Measurements from ENCODE around the gene NOS1AP. TPM values are rescaled to one million over a fixed set of nuclear protein-coding genes. Genes with fewer than 3 reads are reported as not detected.

Gene NOS1AP
- total RNA-seq, 1 donor from 2014 or later, result 2.0 TPM

DNA sequence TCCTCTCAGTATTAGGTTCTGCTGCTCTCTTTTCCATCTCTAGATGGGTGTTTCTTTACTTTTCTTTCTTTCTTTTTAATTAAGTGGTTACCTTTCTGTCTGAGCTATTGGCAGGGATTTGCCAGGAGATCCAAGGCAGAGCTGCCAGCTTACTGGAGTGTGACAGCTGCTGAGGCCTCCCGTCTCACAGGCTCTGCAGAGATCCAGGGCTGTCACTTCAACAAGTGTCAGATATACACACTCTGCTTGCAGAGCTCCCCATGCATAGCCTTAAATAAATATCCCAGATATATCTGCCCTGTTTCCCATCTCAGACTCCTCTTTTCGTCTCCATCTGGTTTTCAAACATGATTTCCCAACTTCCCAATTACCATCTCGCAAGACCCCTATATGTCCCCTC lies 124.3 kb downstream of the NOS1AP start:
- Histone ChIP-seq H3K4me3 (no peak overlapping the region), H3K36me3 (no peaks in the 10 kb centered on the region), H3K27ac (no peak overlapping the region), H3K4me1 (no peaks in the 10 kb centered on the region), H3K27me3 (no peaks in the 10 kb centered on the region), H3K9me3 (no peaks in the 10 kb centered on the region)
- intact Hi-C loops (cut with DNase I), result no loop called here
- DNase-seq (ENCODE audit: extremely low spot score in 2 of 2), result no peak
- TF ChIP-seq POLR2AphosphoS5 (IDR thresholded peaks at IDR 0.05; ENCODE audit: insufficient read depth in 1 of 2, low read depth in 1 of 2) (no peak), POLR2A (IDR thresholded peaks at IDR 0.05) (no peak)
- TF ChIP-seq, protein P1, sequence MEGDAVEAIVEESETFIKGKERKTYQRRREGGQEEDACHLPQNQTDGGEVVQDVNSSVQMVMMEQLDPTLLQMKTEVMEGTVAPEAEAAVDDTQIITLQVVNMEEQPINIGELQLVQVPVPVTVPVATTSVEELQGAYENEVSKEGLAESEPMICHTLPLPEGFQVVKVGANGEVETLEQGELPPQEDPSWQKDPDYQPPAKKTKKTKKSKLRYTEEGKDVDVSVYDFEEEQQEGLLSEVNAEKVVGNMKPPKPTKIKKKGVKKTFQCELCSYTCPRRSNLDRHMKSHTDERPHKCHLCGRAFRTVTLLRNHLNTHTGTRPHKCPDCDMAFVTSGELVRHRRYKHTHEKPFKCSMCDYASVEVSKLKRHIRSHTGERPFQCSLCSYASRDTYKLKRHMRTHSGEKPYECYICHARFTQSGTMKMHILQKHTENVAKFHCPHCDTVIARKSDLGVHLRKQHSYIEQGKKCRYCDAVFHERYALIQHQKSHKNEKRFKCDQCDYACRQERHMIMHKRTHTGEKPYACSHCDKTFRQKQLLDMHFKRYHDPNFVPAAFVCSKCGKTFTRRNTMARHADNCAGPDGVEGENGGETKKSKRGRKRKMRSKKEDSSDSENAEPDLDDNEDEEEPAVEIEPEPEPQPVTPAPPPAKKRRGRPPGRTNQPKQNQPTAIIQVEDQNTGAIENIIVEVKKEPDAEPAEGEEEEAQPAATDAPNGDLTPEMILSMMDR (IDR thresholded peaks at IDR 0.05), result no peak

DNA sequence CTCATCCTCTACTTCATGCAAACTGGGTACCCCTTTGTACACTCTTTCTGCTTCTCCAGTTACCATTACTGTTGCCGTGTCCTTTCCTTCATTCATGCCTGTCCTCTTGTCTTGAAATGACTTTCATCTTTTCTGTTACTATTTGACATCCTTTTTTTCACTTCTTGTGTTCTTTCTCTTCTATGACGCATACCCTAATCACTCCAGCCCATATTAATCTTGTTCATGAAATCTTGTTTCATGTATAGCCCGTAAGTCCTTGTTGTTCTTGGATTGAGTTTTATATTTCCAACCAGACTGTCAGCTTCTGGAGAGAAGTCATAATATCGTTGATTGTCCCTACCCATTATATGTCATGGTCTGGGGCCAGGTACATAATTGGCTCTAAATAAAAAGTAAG lies 126.1 kb downstream of the NOS1AP start:
- H3K27ac ChIP-seq, result no peak overlapping the region
- no peak overlapping the region for H3K4me3 ChIP-seq
- TF ChIP-seq, protein P1 (IDR thresholded peaks at IDR 0.05), result no peak
- TF ChIP-seq POLR2AphosphoS5 (IDR thresholded peaks at IDR 0.05; ENCODE audit: insufficient read depth in 1 of 2, low read depth in 1 of 2), result no peak
- no peak for TF ChIP-seq POLR2A (IDR thresholded peaks at IDR 0.05)
- H3K9me3 ChIP-seq, result no peaks in the 10 kb centered on the region
- no peak for DNase-seq (ENCODE audit: extremely low spot score in 2 of 2)
- H3K4me1 ChIP-seq, result no peaks in the 10 kb centered on the region
- no peaks in the 10 kb centered on the region for H3K27me3 ChIP-seq
- H3K36me3 ChIP-seq, result no peaks in the 10 kb centered on the region
- intact Hi-C loops (cut with DNase I), result no loop called here

DNA sequence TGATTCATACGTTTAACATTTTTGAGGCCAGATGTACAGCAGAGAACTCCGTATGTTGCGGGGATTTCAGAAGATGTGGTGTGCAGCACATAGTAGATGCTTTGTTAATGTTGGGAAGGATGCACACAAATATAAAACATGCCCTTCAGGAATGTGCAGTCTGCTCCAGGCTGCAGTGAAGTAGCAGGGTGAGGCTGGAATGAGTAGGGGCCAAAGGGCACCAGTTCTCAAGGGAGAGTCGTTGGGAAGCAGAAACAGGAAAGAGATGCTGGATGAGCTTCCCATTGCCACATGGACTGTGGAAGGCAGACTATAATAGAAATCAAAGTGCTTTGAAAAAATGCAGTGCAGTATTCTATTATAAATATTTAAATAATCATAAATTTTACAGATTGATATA lies 126.9 kb downstream of the NOS1AP start:
- H3K27me3 ChIP-seq, result no peaks in the 10 kb centered on the region
- H3K4me1 ChIP-seq, result no peaks in the 10 kb centered on the region
- no peaks in the 10 kb centered on the region for H3K36me3 ChIP-seq
- TF ChIP-seq POLR2A (IDR thresholded peaks at IDR 0.05) (no peak), POLR2AphosphoS5 (IDR thresholded peaks at IDR 0.05; ENCODE audit: insufficient read depth in 1 of 2, low read depth in 1 of 2) (no peak)
- TF ChIP-seq, protein P1 (IDR thresholded peaks at IDR 0.05), result no peak
- no peak for DNase-seq (ENCODE audit: extremely low spot score in 2 of 2)
- H3K27ac ChIP-seq, result no peak overlapping the region
- intact Hi-C loops (cut with DNase I), result no loop called here
- no peaks in the 10 kb centered on the region for H3K9me3 ChIP-seq
- H3K4me3 ChIP-seq, result no peak overlapping the region

DNA sequence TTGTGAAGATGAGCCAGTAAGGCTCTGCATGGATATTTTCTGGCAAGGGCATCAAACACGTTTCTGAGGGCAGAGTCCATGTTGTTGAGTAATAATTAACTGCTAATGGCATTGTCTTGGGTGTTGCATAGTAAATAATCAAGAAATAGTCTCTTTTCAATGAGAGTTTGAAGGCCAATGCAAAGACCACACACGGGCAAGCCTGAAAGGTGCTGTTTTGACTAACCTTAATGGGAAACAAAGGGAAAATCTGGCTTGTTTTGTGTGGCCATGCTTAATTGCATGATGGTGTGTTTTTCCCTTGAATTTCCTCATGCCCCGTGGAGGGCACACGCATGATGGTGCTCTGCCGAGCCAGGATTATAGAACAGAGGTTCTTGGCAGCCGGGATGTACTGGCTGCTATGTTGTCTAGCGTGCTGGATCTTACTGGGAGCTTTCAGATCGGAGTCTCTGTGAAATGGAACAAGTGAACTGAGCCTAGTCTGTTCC lies 127.6 kb downstream of the NOS1AP start:
- intact Hi-C loops (cut with DNase I), result no loop called here
- no peaks in the 10 kb centered on the region for H3K36me3 ChIP-seq
- no peaks in the 10 kb centered on the region for H3K27me3 ChIP-seq
- H3K4me1 ChIP-seq, result no peaks in the 10 kb centered on the region
- no peak for TF ChIP-seq POLR2A (IDR thresholded peaks at IDR 0.05)
- TF ChIP-seq, protein P1 (IDR thresholded peaks at IDR 0.05), result no peak
- H3K9me3 ChIP-seq, result no peaks in the 10 kb centered on the region
- H3K4me3 ChIP-seq, result no peak overlapping the region
- no peak for DNase-seq (ENCODE audit: extremely low spot score in 2 of 2)
- no peak overlapping the region for H3K27ac ChIP-seq

DNA sequence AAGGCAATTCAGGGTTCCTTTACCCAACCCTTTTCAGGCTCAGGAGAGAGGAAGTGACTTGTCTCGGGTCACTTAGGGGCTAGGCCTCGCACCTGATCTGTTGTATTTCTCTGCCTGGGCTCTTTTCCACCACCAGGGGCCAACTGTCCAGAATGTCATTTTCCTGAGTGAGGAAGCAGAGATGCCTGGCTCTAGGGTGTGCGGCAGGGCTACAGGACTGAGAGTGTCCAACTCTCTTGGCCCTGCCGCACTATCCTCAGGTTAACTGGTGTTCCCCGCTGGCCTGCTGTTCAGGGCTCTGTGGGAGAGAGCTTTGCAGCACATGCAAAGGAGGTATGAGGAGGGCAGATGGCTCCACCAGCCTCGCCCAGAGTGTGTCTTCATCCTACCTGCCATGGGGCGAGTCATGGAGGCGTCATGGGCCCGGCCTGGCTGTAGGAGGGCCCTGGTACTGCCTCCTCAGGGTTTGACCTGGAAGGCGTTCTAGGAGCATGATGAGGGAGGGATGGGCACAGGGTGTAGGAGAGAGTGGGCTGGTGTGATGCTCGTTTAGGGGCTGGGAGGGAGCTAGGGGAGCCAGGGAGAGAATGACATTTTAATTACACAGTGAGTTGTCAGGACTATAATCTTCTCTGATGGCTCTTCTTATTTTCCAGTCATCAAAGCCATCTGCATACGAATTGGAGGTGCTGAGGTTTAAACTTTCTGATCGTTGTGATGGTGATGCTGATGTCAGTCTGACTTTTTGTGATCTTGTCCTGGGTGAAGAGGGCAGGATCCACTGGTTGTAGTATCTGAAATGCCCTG lies 128.3 kb downstream of the NOS1AP start:
- intact Hi-C loops (cut with DNase I), result no loop called here
- no peaks in the 10 kb centered on the region for H3K4me1 ChIP-seq
- no peaks in the 10 kb centered on the region for H3K36me3 ChIP-seq
- TF ChIP-seq, protein P1 (IDR thresholded peaks at IDR 0.05), result no peak
- no peak for TF ChIP-seq POLR2AphosphoS5 (IDR thresholded peaks at IDR 0.05; ENCODE audit: insufficient read depth in 1 of 2, low read depth in 1 of 2)
- no peak for TF ChIP-seq POLR2A (IDR thresholded peaks at IDR 0.05)
- H3K27me3 ChIP-seq, result no peaks in the 10 kb centered on the region
- no peak for DNase-seq (ENCODE audit: extremely low spot score in 2 of 2)
- no peak overlapping the region for H3K4me3 ChIP-seq
- H3K9me3 ChIP-seq, result no peaks in the 10 kb centered on the region
- H3K27ac ChIP-seq, result no peak overlapping the region

Measured in vagina (tissue), 2 donors.